MCF 10A (cell line): Measurements from ENCODE around the gene NCKAP1. TPM values are rescaled to one million over a fixed set of nuclear protein-coding genes. Genes with fewer than 3 reads are reported as not detected.

Source experiments
- BruUV-seq: library from RNA; stranded (reverse); fragments of 400-500 nt; replicated peaks from 2 replicates; lab custom pipeline; 2021; lab: Mats Ljungman, UMichigan
- CTCF ChIA-PET: fragments of 300-600 bp; sonication (Branson Sonifier 250); formaldehyde crosslinking; extraction: SDS; loops from one replicate; lab custom pipeline; 2021; ENCODE audit warnings: antibody characterized with exemption, inconsistent platforms; lab: Yijun Ruan, JAX
- POLR2A ChIA-PET: fragments of 300-600, 350-650 bp; sonication (Branson Sonifier 250); formaldehyde crosslinking; extraction: SDS; loops from one replicate; lab custom pipeline; 2020; ENCODE audit warnings: antibody characterized with exemption, inconsistent platforms; lab: Yijun Ruan, JAX
- DNase-seq: peaks from one replicate; pipeline ENCODE4 v3.0.0-alpha.2; 2018; ENCODE audit not compliant: unreplicated experiment
- H3K27ac Mint-ChIP-seq: one replicate; pipeline ENCODE4 v1.8.0; 2022; ENCODE audit warnings: mild to moderate bottlenecking, low read depth, mixed read lengths; ENCODE audit not compliant: unreplicated experiment
- H3K27me3 Mint-ChIP-seq: one replicate; pipeline ENCODE4 v1.8.0; 2022; ENCODE audit warnings: mixed read lengths; ENCODE audit not compliant: insufficient read depth, unreplicated experiment
- H3K36me3 Mint-ChIP-seq: one replicate; pipeline ENCODE4 v1.8.0; 2022; ENCODE audit warnings: mild to moderate bottlenecking, moderate library complexity, mixed read lengths; ENCODE audit not compliant: insufficient read depth, unreplicated experiment
- H3K4me1 Mint-ChIP-seq: one replicate; pipeline ENCODE4 v1.8.0; 2022; ENCODE audit warnings: mixed read lengths; ENCODE audit not compliant: insufficient read depth, unreplicated experiment
- H3K4me3 Mint-ChIP-seq: one replicate; pipeline ENCODE4 v1.8.0; 2022; ENCODE audit warnings: mild to moderate bottlenecking, moderate library complexity, mixed read lengths; ENCODE audit not compliant: unreplicated experiment
- H3K9me3 Mint-ChIP-seq: one replicate; pipeline ENCODE4 v1.8.0; 2022; ENCODE audit warnings: mixed read lengths; ENCODE audit not compliant: unreplicated experiment
- intact Hi-C: fragments of 100-400 bp; cut with micrococcal nuclease; formaldehyde crosslinking; loops from 2 replicates; pipeline ENCODE4 v1.14.1; 2022
- total RNA-seq: library from RNA; stranded (reverse); gene quantifications from 2 replicates; pipeline ENCODE4 v1.2.3, GENCODE V29; 2022
- TF ChIP-seq, protein P1 (sequence below): fragments of 200-600 bp; IDR thresholded peaks from one replicate; pipeline ENCODE4 v1.8.0; 2022; ENCODE audit warnings: antibody characterized with exemption, mild to moderate bottlenecking; ENCODE audit not compliant: unreplicated experiment

NCKAP1 gene
- total RNA-seq, 1 experiment from 2014 or later = 160 TPM

GRCh38 chr2:182915369-182916326 is 122.6 kb downstream of the NCKAP1 start:
- Mint-ChIP-seq H3K27ac (no peak overlapping the region), H3K27me3 (no peaks in the 10 kb centered on the region), H3K9me3 (no peaks in the 10 kb centered on the region), H3K36me3 (peaks cover 70% of the 10 kb centered on the region), H3K4me3 (no peak overlapping the region), H3K4me1 (peaks cover 12% of the 10 kb centered on the region)
- CTCF ChIA-PET = interaction anchor here (0.5 to 1.4 kb wide), 7 partner anchors 16 to 288 kb away, joined by 3 to 5 read pairs (median 4); no protein-coding TSS in a partner anchor
- POLR2A ChIA-PET = interaction anchor here (1.0 to 1.5 kb wide), 2 partner anchors 9 to 11 kb away, joined by 3 to 5 read pairs; no protein-coding TSS in a partner anchor
- peak; percentile 63 for DNase-seq
- intact Hi-C loops = no loop called here
- BruUV-seq = no TSS peak
- TF ChIP-seq, protein P1, sequence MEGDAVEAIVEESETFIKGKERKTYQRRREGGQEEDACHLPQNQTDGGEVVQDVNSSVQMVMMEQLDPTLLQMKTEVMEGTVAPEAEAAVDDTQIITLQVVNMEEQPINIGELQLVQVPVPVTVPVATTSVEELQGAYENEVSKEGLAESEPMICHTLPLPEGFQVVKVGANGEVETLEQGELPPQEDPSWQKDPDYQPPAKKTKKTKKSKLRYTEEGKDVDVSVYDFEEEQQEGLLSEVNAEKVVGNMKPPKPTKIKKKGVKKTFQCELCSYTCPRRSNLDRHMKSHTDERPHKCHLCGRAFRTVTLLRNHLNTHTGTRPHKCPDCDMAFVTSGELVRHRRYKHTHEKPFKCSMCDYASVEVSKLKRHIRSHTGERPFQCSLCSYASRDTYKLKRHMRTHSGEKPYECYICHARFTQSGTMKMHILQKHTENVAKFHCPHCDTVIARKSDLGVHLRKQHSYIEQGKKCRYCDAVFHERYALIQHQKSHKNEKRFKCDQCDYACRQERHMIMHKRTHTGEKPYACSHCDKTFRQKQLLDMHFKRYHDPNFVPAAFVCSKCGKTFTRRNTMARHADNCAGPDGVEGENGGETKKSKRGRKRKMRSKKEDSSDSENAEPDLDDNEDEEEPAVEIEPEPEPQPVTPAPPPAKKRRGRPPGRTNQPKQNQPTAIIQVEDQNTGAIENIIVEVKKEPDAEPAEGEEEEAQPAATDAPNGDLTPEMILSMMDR = no peak

DNA sequence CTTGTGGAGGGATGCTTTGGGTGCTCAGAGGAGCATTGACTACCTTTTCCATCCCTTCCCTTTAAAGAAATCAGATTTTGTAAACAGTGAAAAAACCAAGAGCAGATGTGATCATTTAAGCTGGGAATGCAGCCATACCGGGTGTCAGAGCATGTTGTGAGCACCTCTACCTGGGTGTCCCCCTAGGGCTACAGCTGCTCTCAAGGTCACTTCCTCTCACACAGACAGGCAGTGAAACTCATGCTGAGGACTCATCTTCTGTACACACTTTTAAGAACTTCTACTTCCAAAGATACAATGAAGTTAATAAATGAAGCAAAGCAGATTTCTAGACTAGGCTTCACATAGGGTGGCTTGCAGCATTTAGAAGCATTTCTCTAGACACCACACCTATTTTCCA is 123.4 kb downstream of the NCKAP1 start:
- POLR2A ChIA-PET = interaction anchor here (0.5 kb wide), 1 partner anchor 29 kb away, joined by 3 read pairs; no protein-coding TSS in a partner anchor
- H3K36me3 Mint-ChIP-seq = peaks cover 67% of the 10 kb centered on the region
- BruUV-seq = no TSS peak
- peaks cover 12% of the 10 kb centered on the region for H3K4me1 Mint-ChIP-seq
- intact Hi-C loops = no loop called here
- TF ChIP-seq, protein P1 = no peak
- H3K4me3 Mint-ChIP-seq = no peak overlapping the region
- no peak overlapping the region for H3K27ac Mint-ChIP-seq
- H3K9me3 Mint-ChIP-seq = no peaks in the 10 kb centered on the region
- H3K27me3 Mint-ChIP-seq = no peaks in the 10 kb centered on the region
- DNase-seq = no peak
- CTCF ChIA-PET = no interaction called here

GRCh38 chr2:182913064-182913463 is 125.2 kb downstream of the NCKAP1 start:
- CTCF ChIA-PET = interaction anchor here (0.9 kb wide), 1 partner anchor 19 kb away, joined by 3 read pairs; no protein-coding TSS in a partner anchor
- no TSS peak for BruUV-seq
- POLR2A ChIA-PET = interaction anchor here (1.2 kb wide), 1 partner anchor 12 kb away, joined by 3 read pairs; no protein-coding TSS in a partner anchor
- Mint-ChIP-seq H3K4me3 (no peak overlapping the region), H3K36me3 (peaks cover 70% of the 10 kb centered on the region), H3K27me3 (no peaks in the 10 kb centered on the region), H3K27ac (no peak overlapping the region), H3K4me1 (peaks cover 7% of the 10 kb centered on the region), H3K9me3 (no peaks in the 10 kb centered on the region)
- TF ChIP-seq, protein P1 = no peak
- intact Hi-C loops = no loop called here
- DNase-seq = no peak

GRCh38 chr2:182912518-182912915 is 125.7 kb downstream of the NCKAP1 start:
- Mint-ChIP-seq H3K27me3 (no peaks in the 10 kb centered on the region), H3K9me3 (no peaks in the 10 kb centered on the region), H3K4me3 (no peak overlapping the region), H3K27ac (no peak overlapping the region), H3K36me3 (peaks cover 73% of the 10 kb centered on the region), H3K4me1 (peaks cover 7% of the 10 kb centered on the region)
- TF ChIP-seq, protein P1 = no peak
- no TSS peak for BruUV-seq
- POLR2A ChIA-PET = interaction anchor here (0.6 to 1.0 kb wide), 2 partner anchors 124 to 196 kb away, joined by 3 to 4 read pairs; no protein-coding TSS in a partner anchor
- no peak for DNase-seq
- intact Hi-C loops = no loop called here
- CTCF ChIA-PET = interaction anchor here (0.6 to 0.9 kb wide), 2 partner anchors 19 to 141 kb away, joined by 3 read pairs; no protein-coding TSS in a partner anchor
